Measurements from ENCODE around the gene TRA2B. TPM values are rescaled to one million over a fixed set of nuclear protein-coding genes. Genes with fewer than 3 reads are reported as not detected.

TRA2B gene
- total RNA-seq, 2 experiments from 2014 or later, result 228 to 344 TPM

- intact Hi-C loops (cut with DNase I, micrococcal nuclease), result no loop called here
- Mint-ChIP-seq H3K27ac (no peak overlapping the region), H3K9me3 (ENCODE audit: low read depth) (no peaks in the 10 kb centered on the region), H3K4me3 (no peak overlapping the region), H3K27me3 (peaks cover 4% of the 10 kb centered on the region), H3K4me1 (peaks cover 1% of the 10 kb centered on the region), H3K36me3 (ENCODE audit: low read depth) (no peaks in the 10 kb centered on the region)
- no peak for ATAC-seq
- no peak for DNase-seq
- POLR2A ChIA-PET, result no interaction called here
- CTCF ChIA-PET, result interaction anchor here (1.0 to 11.9 kb wide), 3 partner anchors 11 to 587 kb away, joined by 3 to 129 read pairs (median 3); no protein-coding TSS in a partner anchor
These were observed 16.5 kb upstream of the TRA2B start for GRCh38 chr3:185954366-185954723.

- ATAC-seq (no peak), DNase-seq (no peak)
- H3K27me3 Mint-ChIP-seq, result peaks cover 9% of the 10 kb centered on the region
- intact Hi-C loops (cut with DNase I, micrococcal nuclease), result no loop called here
- ChIA-PET POLR2A (no interaction called here), CTCF (no interaction called here)
- H3K4me1 Mint-ChIP-seq, result no peaks in the 10 kb centered on the region
- no peaks in the 10 kb centered on the region for H3K36me3 Mint-ChIP-seq (ENCODE audit: low read depth)
- no peak overlapping the region for H3K4me3 Mint-ChIP-seq
- no peak overlapping the region for H3K27ac Mint-ChIP-seq
- no peaks in the 10 kb centered on the region for H3K9me3 Mint-ChIP-seq (ENCODE audit: low read depth)
These were observed 12.9 kb upstream of the TRA2B start for GRCh38 chr3:185950728-185951127.

GRCh38 chr3:185949515-185949914, 11.7 kb upstream of the TRA2B start:
- CTCF ChIA-PET, result no interaction called here
- Mint-ChIP-seq H3K9me3 (ENCODE audit: low read depth) (no peaks in the 10 kb centered on the region), H3K4me3 (no peak overlapping the region), H3K27ac (no peak overlapping the region), H3K36me3 (ENCODE audit: low read depth) (no peaks in the 10 kb centered on the region), H3K27me3 (peaks cover 9% of the 10 kb centered on the region), H3K4me1 (no peaks in the 10 kb centered on the region)
- intact Hi-C loops (cut with DNase I, micrococcal nuclease), result no loop called here
- POLR2A ChIA-PET, result no interaction called here
- no peak for DNase-seq
- no peak for ATAC-seq

- no peaks in the 10 kb centered on the region for H3K36me3 Mint-ChIP-seq (ENCODE audit: low read depth)
- peaks cover 11% of the 10 kb centered on the region for H3K4me1 Mint-ChIP-seq
- intact Hi-C loops (cut with DNase I, micrococcal nuclease), result no loop called here
- POLR2A ChIA-PET, result no interaction called here
- H3K9me3 Mint-ChIP-seq (ENCODE audit: low read depth), result no peaks in the 10 kb centered on the region
- H3K27me3 Mint-ChIP-seq, result peaks cover 9% of the 10 kb centered on the region
- H3K4me3 Mint-ChIP-seq, result no peak overlapping the region
- CTCF ChIA-PET, result no interaction called here
- no peak overlapping the region for H3K27ac Mint-ChIP-seq
- DNase-seq (no peak), ATAC-seq (no peak)
These were observed 10.5 kb upstream of the TRA2B start for GRCh38 chr3:185948292-185948691.

- no peak overlapping the region for H3K27ac Mint-ChIP-seq
- no peaks in the 10 kb centered on the region for H3K9me3 Mint-ChIP-seq (ENCODE audit: low read depth)
- ATAC-seq (peak; percentile 32), DNase-seq (no peak)
- no peak overlapping the region for H3K4me3 Mint-ChIP-seq
- no peaks in the 10 kb centered on the region for H3K36me3 Mint-ChIP-seq (ENCODE audit: low read depth)
- peaks cover 4% of the 10 kb centered on the region for H3K27me3 Mint-ChIP-seq
- ChIA-PET POLR2A (interaction anchor here (0.6 to 1.4 kb wide), 10 partner anchors 10 to 873 kb away, joined by 3 to 12 read pairs (median 4); partner anchors contain the start of gene DNAJB11), CTCF (interaction anchor here (0.5 to 3.6 kb wide), 57 partner anchors 9 to 932 kb away, joined by 3 to 129 read pairs (median 5); partner anchors contain the start of genes CRYGS, DNAJB11, ETV5 and HRG)
- intact Hi-C loops (cut with DNase I, micrococcal nuclease), result loop anchor here (1.0 to 2.0 kb wide), 2 partner anchors 33 to 34 kb away; no protein-coding TSS in a partner anchor
- H3K4me1 Mint-ChIP-seq, result peaks cover 19% of the 10 kb centered on the region
These were observed 5.9 kb upstream of the TRA2B start for GRCh38 chr3:185943760-185944106.

GRCh38 chr3:185942907-185943759, 5.3 kb upstream of the TRA2B start:
- DNase-seq (peak; percentile 92), ATAC-seq (peak; percentile 96)
- Mint-ChIP-seq H3K36me3 (ENCODE audit: low read depth) (peaks cover 2% of the 10 kb centered on the region), H3K27ac (no peak overlapping the region), H3K4me3 (no peak overlapping the region), H3K9me3 (ENCODE audit: low read depth) (peaks cover 2% of the 10 kb centered on the region), H3K27me3 (peaks cover 4% of the 10 kb centered on the region), H3K4me1 (peaks cover 22% of the 10 kb centered on the region)
- ChIA-PET POLR2A (interaction anchor here (0.6 to 1.4 kb wide), 10 partner anchors 9 to 873 kb away, joined by 3 to 12 read pairs (median 4); partner anchors contain the start of gene DNAJB11), CTCF (interaction anchor here (0.5 to 3.6 kb wide), 59 partner anchors 9 to 932 kb away, joined by 3 to 129 read pairs (median 5); partner anchors contain the start of genes CRYGS, DNAJB11, ETV5 and HRG)
- intact Hi-C loops (cut with DNase I, micrococcal nuclease), result loop anchor here (1.0 to 2.0 kb wide), 2 partner anchors 34 kb away; no protein-coding TSS in a partner anchor

- DNase-seq, result no peak
- Mint-ChIP-seq H3K4me3 (no peak overlapping the region), H3K27ac (no peak overlapping the region), H3K36me3 (ENCODE audit: low read depth) (peaks cover 10% of the 10 kb centered on the region), H3K27me3 (peaks cover 2% of the 10 kb centered on the region), H3K4me1 (peaks cover 24% of the 10 kb centered on the region), H3K9me3 (ENCODE audit: low read depth) (peaks cover 3% of the 10 kb centered on the region)
- intact Hi-C loops (cut with DNase I, micrococcal nuclease), result loop anchor here in 1 of 2 experiments (2.0 kb wide), 1 partner anchor 34 kb away; no protein-coding TSS in a partner anchor
- ChIA-PET POLR2A (interaction anchor here (0.7 kb wide), 1 partner anchor 628 kb away, joined by 3 read pairs; the partner anchor contains the start of gene DNAJB11), CTCF (interaction anchor here (1.2 to 3.6 kb wide), 14 partner anchors 11 to 860 kb away, joined by 3 to 129 read pairs (median 20); partner anchors contain the start of gene CRYGS)
- ATAC-seq, result no peak
These were observed 4.6 kb upstream of the TRA2B start for GRCh38 chr3:185942396-185942795.

GRCh38 chr3:185940951-185941350, 3.1 kb upstream of the TRA2B start:
- DNase-seq (no peak), ATAC-seq (no peak)
- peaks cover 24% of the 10 kb centered on the region for H3K36me3 Mint-ChIP-seq (ENCODE audit: low read depth)
- H3K9me3 Mint-ChIP-seq (ENCODE audit: low read depth), result peaks cover 3% of the 10 kb centered on the region
- CTCF ChIA-PET, result interaction anchor here (0.6 kb wide), 1 partner anchor 77 kb away, joined by 3 read pairs; no protein-coding TSS in a partner anchor
- intact Hi-C loops (cut with DNase I, micrococcal nuclease), result no loop called here
- H3K27me3 Mint-ChIP-seq, result no peaks in the 10 kb centered on the region
- H3K27ac Mint-ChIP-seq, result no peak overlapping the region
- POLR2A ChIA-PET, result interaction anchor here (0.5 kb wide), 1 partner anchor 10 kb away, joined by 3 read pairs; no protein-coding TSS in a partner anchor
- H3K4me1 Mint-ChIP-seq, result peaks cover 24% of the 10 kb centered on the region
- H3K4me3 Mint-ChIP-seq, result no peak overlapping the region

- ChIA-PET CTCF (no interaction called here), POLR2A (no interaction called here)
- peaks cover 36% of the 10 kb centered on the region for H3K36me3 Mint-ChIP-seq (ENCODE audit: low read depth)
- H3K9me3 Mint-ChIP-seq (ENCODE audit: low read depth), result peaks cover 3% of the 10 kb centered on the region
- H3K27me3 Mint-ChIP-seq, result no peaks in the 10 kb centered on the region
- peak overlapping the region; percentile 40 for H3K27ac Mint-ChIP-seq
- ATAC-seq (no peak), DNase-seq (no peak)
- intact Hi-C loops (cut with DNase I, micrococcal nuclease), result loop anchor here (2.0 to 10.0 kb wide), 8 partner anchors 631 to 1692 kb away; partner anchors contain the start of genes ALG3 (in 1 of the 2), DNAJB11 (in 1 of the 2), EEF1AKMT4 (in 1 of the 2) and FAM131A (in 1 of the 2)
- peaks cover 24% of the 10 kb centered on the region for H3K4me1 Mint-ChIP-seq
- no peak overlapping the region for H3K4me3 Mint-ChIP-seq
These were observed 1.9 kb upstream of the TRA2B start for GRCh38 chr3:185939721-185940120.

- peaks cover 26% of the 10 kb centered on the region for H3K4me1 Mint-ChIP-seq
- H3K4me3 Mint-ChIP-seq, result peak overlapping the region; percentile 97
- ATAC-seq (peak; percentile 67), DNase-seq (peak; percentile 94)
- H3K9me3 Mint-ChIP-seq (ENCODE audit: low read depth), result peaks cover 3% of the 10 kb centered on the region
- no peaks in the 10 kb centered on the region for H3K27me3 Mint-ChIP-seq
- H3K27ac Mint-ChIP-seq, result peak overlapping the region; percentile 100
- intact Hi-C loops (cut with DNase I, micrococcal nuclease), result loop anchor here (1.0 to 10.0 kb wide), 9 partner anchors 9 to 1690 kb away; partner anchors contain the start of genes ALG3 (in 1 of the 2), EEF1AKMT4 (in 1 of the 2), FAM131A (in 1 of the 2) and RFC4 (in 1 of the 2)
- peaks cover 61% of the 10 kb centered on the region for H3K36me3 Mint-ChIP-seq (ENCODE audit: low read depth)
- CTCF ChIA-PET, result interaction anchor here (0.9 kb wide), 1 partner anchor 305 kb away, joined by 3 read pairs; no protein-coding TSS in a partner anchor
- POLR2A ChIA-PET, result interaction anchor here (0.6 to 3.4 kb wide), 5 partner anchors 11 to 41 kb away, joined by 3 to 36 read pairs (median 3); no protein-coding TSS in a partner anchor
These were observed 763 bp downstream of the TRA2B start for GRCh38 chr3:185936814-185937688.

Measured in activated CD4-positive, alpha-beta T cell treated with anti-CD3 and anti-CD28 coated beads for 36 hours (primary cell).